Glutamatergic neuron (in vitro differentiated cells): ENCODE measurements around the gene RPS6KC1. TPM values are rescaled to one million over a fixed set of nuclear protein-coding genes. Genes with fewer than 3 reads are reported as not detected.

Source experiments
- DNase-seq: peaks from one replicate; pipeline ENCODE4 v3.0.0; 2022
- H3K27ac Mint-ChIP-seq: one replicate; pipeline ENCODE4 v1.8.0; 2020; ENCODE audit warnings: mild to moderate bottlenecking, mixed read lengths, inconsistent platforms; ENCODE audit not compliant: unreplicated experiment
- H3K27me3 Mint-ChIP-seq: one replicate; pipeline ENCODE4 v1.8.0; 2020; ENCODE audit warnings: mild to moderate bottlenecking, moderate library complexity, mixed read lengths, inconsistent platforms; ENCODE audit not compliant: unreplicated experiment
- H3K36me3 Mint-ChIP-seq: one replicate; pipeline ENCODE4 v1.8.0; 2020; ENCODE audit warnings: mild to moderate bottlenecking, mixed read lengths, inconsistent platforms; ENCODE audit not compliant: unreplicated experiment
- H3K4me1 Mint-ChIP-seq: one replicate; pipeline ENCODE4 v1.8.0; 2020; ENCODE audit warnings: mild to moderate bottlenecking, low read depth, mixed read lengths, inconsistent platforms; ENCODE audit not compliant: unreplicated experiment
- H3K4me3 Mint-ChIP-seq: one replicate; pipeline ENCODE4 v1.8.0; 2020; ENCODE audit warnings: mild to moderate bottlenecking, mixed read lengths, inconsistent platforms; ENCODE audit not compliant: unreplicated experiment
- H3K9me3 Mint-ChIP-seq: one replicate; pipeline ENCODE4 v1.8.0; 2020; ENCODE audit warnings: mild to moderate bottlenecking, moderate library complexity, mixed read lengths, inconsistent platforms; ENCODE audit not compliant: unreplicated experiment
- CTCF ChIP-seq: fragments of 200-600 bp; sonication (generic); IDR thresholded peaks from one replicate; pipeline ENCODE4 v1.5.0; 2021; ENCODE audit not compliant: partially characterized antibody, unreplicated experiment
- total RNA-seq: library from RNA; stranded (reverse); fragmentation: NEBNext Ultra II Directional; extraction: Animal tissue kit (Norgen Biotek cat#: 25700); gene quantifications from one replicate; pipeline ENCODE4 v1.2.1, GENCODE V29; 2021; ENCODE audit not compliant: unreplicated experiment

The RPS6KC1 gene
- total RNA-seq, 1 donor from 2014 or later, result 23.9 TPM

DNA sequence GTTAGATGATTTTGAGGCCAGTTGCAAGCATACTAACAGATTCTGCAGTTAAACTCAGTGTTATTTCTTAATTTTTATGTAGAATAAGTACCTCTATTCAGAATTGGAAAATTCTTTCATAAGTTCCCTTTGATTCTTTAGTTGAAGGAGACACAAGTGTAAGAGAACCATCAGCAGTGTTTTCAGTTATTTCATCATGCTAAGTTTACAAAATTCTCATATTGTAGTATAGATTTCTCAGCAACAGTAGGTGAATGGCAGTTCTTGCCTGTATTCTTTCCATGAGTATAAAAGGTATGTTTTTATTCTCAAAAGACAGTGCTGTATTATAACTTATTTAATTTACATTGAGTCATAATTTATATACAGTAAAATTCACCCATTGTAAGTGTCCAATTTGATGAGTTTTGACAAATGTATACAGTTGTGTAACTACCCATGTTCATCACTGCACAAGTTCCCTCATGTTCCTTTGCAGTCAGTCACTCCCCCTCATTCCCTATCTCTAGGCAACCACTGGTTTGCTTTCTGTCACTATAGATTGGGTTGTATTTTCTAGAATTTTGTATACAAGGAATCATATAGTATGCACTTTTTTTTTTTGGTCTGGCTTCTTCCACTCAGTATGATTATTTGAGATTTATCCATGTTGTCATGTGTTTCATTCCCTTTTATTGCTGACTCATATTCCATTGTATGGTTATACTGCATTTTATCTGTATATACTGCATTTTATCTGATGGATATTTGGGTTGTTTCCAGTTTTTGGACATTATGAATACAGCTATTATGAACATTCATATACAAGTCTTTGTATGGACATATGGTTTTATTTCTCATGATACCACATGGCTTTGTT lies 3.9 kb downstream of the RPS6KC1 start:
- TF ChIP-seq CTCF, result no peak
- peaks cover 13% of the 10 kb centered on the region for H3K36me3 Mint-ChIP-seq
- H3K4me1 Mint-ChIP-seq, result peaks cover 9% of the 10 kb centered on the region
- peaks cover 4% of the 10 kb centered on the region for H3K27me3 Mint-ChIP-seq
- H3K9me3 Mint-ChIP-seq, result peaks cover 3% of the 10 kb centered on the region
- DNase-seq, result no peak
- no peak overlapping the region for H3K27ac Mint-ChIP-seq
- H3K4me3 Mint-ChIP-seq, result no peak overlapping the region

DNA sequence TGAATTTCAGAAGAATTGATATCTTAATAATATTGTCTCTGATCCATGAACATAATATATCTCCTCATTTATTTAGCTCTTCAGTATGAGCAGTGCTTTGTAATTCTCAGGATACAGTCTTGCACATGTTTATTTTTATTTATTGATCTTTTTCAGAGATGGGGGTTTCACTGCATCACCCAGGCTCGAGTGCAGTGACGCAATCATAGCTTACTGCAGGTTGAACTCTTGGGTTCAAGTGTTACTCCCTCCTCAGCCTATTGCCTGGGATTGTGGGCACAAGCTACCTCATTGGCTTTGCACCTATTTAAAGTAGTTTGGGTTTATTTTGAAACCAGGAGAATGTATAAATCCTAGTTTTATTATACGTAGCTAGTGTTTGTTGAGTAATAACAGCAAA lies 4.7 kb downstream of the RPS6KC1 start:
- peaks cover 9% of the 10 kb centered on the region for H3K4me1 Mint-ChIP-seq
- no peak overlapping the region for H3K27ac Mint-ChIP-seq
- peaks cover 3% of the 10 kb centered on the region for H3K9me3 Mint-ChIP-seq
- H3K27me3 Mint-ChIP-seq, result peaks cover 1% of the 10 kb centered on the region
- DNase-seq, result no peak
- no peak for TF ChIP-seq CTCF
- H3K36me3 Mint-ChIP-seq, result peaks cover 5% of the 10 kb centered on the region
- H3K4me3 Mint-ChIP-seq, result no peak overlapping the region

- peaks cover 3% of the 10 kb centered on the region for H3K4me1 Mint-ChIP-seq
- no peaks in the 10 kb centered on the region for H3K9me3 Mint-ChIP-seq
- peaks cover 1% of the 10 kb centered on the region for H3K27me3 Mint-ChIP-seq
- H3K36me3 Mint-ChIP-seq, result peaks cover 4% of the 10 kb centered on the region
- DNase-seq, result no peak
- no peak overlapping the region for H3K4me3 Mint-ChIP-seq
- TF ChIP-seq CTCF, result no peak
- H3K27ac Mint-ChIP-seq, result no peak overlapping the region
These were observed 6.4 kb downstream of the RPS6KC1 start for GRCh38 chr1:213057264-213058059.

DNA sequence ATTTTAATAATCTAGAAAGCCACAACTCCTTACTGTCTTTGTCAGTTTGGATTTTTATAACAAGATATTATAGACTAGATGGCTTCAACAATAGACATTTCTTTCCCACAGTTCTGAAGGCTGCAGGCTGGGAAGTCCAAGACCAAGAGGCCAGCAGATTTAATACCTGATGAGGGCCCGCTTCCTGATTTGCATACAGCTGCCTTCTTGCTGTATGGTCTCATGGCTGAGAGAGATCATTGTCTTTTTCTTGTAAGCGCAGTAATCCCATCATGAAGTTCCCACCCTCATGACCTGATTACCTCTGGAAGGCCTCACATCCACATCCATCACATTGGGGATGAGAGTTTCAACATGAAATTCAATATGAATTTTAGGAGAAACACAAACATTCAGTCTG lies 9.8 kb downstream of the RPS6KC1 start:
- Mint-ChIP-seq H3K9me3 (no peaks in the 10 kb centered on the region), H3K4me1 (no peaks in the 10 kb centered on the region), H3K36me3 (peaks cover 4% of the 10 kb centered on the region), H3K4me3 (no peak overlapping the region), H3K27me3 (no peaks in the 10 kb centered on the region), H3K27ac (no peak overlapping the region)
- no peak for TF ChIP-seq CTCF
- DNase-seq, result no peak

DNA sequence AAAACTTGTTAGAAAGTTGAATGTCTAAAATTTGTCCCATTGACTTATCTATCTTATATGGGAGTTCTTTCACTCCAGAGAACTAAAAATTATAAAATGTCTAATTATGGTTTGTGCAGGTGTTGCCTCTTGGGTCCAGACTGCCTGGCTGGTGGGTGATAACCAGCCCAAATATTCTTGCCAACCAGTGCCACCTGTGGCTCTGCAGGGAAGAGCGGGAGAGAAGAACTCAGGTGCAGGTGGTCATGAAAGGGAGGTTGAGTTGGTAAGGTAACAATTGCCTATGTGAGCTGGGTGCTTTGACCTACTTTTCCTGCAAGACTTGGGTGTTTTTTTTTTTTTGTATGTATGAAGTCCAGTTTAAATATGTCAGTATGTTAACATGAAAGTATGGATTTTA lies 10.2 kb downstream of the RPS6KC1 start:
- no peak for DNase-seq

More for the DNA sequence above, 10.2 kb downstream of the RPS6KC1 start:
- Mint-ChIP-seq H3K4me1 (no peaks in the 10 kb centered on the region), H3K27me3 (no peaks in the 10 kb centered on the region), H3K36me3 (peaks cover 4% of the 10 kb centered on the region), H3K9me3 (no peaks in the 10 kb centered on the region), H3K27ac (peak overlapping the region; percentile 59), H3K4me3 (no peak overlapping the region)
- TF ChIP-seq CTCF, result no peak
